Measurements from ENCODE around the gene IL1B.

The IL1B gene

DNA sequence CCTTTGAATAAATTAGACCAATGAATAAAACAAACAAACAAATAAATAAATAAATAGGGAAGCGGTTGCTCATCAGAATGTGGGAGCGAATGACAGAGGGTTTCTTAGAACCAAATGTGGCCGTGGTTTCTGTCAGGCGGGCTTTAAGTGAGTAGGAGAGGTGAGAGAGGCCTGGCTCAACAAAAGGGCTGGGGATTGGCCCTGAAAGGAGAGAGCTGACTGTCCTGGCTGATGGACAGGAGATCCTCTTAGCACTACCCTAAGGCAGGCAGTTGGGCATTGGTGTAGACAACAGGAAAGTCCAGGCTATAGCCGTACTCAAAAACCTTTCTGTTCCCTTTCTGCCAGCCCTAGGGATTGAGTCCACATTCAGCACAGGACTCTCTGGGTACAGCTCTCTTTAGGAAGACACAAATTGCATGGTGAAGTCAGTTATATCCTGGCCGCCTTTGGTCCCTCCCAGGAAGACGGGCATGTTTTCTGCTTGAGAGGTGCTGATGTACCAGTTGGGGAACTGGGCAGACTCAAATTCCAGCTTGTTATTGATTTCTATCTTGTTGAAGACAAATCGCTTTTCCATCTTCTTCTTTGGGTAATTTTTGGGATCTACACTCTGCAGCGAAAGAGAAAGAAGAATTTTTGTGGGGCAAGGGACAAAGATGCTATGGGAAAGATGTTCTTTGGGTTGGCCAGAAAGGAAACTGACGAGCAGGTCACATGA is 6.5 kb downstream of the IL1B start:
- TF ChIP-seq FOXP2 (optimal IDR thresholded peaks at IDR 0.05; ENCODE audit: borderline replicate concordance, extremely low read depth, extremely low read length, insufficient read depth) = no peak
- TF ChIP-seq TAF1 (IDR thresholded peaks at IDR 0.05; ENCODE audit: borderline replicate concordance, insufficient read depth, low read length) = no peak
- TF ChIP-seq, protein P1, sequence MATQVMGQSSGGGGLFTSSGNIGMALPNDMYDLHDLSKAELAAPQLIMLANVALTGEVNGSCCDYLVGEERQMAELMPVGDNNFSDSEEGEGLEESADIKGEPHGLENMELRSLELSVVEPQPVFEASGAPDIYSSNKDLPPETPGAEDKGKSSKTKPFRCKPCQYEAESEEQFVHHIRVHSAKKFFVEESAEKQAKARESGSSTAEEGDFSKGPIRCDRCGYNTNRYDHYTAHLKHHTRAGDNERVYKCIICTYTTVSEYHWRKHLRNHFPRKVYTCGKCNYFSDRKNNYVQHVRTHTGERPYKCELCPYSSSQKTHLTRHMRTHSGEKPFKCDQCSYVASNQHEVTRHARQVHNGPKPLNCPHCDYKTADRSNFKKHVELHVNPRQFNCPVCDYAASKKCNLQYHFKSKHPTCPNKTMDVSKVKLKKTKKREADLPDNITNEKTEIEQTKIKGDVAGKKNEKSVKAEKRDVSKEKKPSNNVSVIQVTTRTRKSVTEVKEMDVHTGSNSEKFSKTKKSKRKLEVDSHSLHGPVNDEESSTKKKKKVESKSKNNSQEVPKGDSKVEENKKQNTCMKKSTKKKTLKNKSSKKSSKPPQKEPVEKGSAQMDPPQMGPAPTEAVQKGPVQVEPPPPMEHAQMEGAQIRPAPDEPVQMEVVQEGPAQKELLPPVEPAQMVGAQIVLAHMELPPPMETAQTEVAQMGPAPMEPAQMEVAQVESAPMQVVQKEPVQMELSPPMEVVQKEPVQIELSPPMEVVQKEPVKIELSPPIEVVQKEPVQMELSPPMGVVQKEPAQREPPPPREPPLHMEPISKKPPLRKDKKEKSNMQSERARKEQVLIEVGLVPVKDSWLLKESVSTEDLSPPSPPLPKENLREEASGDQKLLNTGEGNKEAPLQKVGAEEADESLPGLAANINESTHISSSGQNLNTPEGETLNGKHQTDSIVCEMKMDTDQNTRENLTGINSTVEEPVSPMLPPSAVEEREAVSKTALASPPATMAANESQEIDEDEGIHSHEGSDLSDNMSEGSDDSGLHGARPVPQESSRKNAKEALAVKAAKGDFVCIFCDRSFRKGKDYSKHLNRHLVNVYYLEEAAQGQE (IDR thresholded peaks at IDR 0.05; ENCODE audit: insufficient read depth in 1 of 2, low read depth in 2 of 2, low read length in 2 of 2) = no peak
- TF ChIP-seq SIN3A (IDR thresholded peaks at IDR 0.05; ENCODE audit: borderline replicate concordance, insufficient read depth, low read length) = no peak
- no peak for TF ChIP-seq POLR2AphosphoS5 (IDR thresholded peaks at IDR 0.05; ENCODE audit: low read depth, low read length)

DNA sequence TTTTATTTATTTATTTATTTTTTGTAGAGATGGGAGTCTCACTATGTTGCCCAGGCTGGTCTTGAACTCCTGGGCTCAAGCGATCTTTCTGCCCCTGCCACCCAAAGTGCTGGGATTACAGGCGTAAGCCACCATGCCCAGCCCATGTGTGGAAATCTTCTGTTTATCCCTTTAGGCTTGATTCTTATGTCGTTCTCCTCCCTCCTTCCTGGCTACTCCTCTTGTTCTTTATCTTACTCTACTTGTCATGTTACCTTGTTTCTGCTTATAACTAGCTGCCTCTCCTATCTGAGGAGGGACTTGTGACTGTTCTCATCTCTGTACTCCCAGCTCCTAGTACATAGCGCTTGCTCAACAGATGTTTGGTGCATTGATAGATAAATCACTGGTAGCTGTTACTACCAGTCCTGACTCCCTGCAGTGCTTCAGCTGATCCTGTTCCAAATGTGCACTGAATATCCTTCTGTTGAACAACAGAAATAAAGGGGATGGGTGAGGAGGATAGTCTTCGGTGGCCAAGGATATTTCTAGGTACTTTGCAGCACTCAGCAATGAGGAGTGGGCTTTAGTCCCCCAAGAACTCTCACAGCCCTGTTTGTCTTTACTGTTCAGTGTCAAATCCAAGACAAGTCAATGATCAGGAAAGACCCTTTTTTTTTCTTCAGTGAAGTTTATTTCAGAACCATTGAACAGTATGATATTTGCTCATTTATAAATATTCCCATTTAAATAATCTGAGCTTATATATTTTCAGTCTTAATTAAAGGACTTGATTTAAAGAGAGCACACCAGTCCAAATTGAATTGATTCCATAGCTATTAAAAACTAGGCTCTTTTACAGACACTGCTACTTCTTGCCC is 7.2 kb downstream of the IL1B start:
- TF ChIP-seq FOXP2 (optimal IDR thresholded peaks at IDR 0.05; ENCODE audit: borderline replicate concordance, extremely low read depth, extremely low read length, insufficient read depth) = no peak
- TF ChIP-seq POLR2AphosphoS5 (IDR thresholded peaks at IDR 0.05; ENCODE audit: low read depth, low read length) = no peak
- no peak for TF ChIP-seq TAF1 (IDR thresholded peaks at IDR 0.05; ENCODE audit: borderline replicate concordance, insufficient read depth, low read length)
- no peak for TF ChIP-seq SIN3A (IDR thresholded peaks at IDR 0.05; ENCODE audit: borderline replicate concordance, insufficient read depth, low read length)
- TF ChIP-seq, protein P1 (IDR thresholded peaks at IDR 0.05; ENCODE audit: insufficient read depth in 1 of 2, low read depth in 2 of 2, low read length in 2 of 2) = no peak

DNA sequence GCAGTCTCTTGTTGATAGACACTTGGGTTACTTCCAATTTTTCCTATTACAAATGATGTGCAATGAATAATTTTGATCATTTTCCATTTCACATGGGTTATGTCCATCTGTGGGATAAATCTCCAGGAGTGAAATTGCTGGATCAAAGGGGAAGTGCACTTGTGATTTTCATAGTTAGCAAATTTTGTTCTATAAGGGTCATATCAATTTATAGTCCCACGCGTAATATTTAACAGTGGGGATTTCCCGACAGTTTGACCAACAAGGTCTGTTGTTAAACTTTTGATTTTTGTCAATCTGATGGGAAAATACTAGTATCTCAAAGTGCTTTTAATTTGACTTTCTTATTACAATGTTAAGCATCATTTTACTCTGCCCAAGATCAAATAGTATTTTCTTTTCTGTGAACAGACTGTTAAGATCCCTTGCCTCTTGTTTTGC is 8.3 kb downstream of the IL1B start:
- TF ChIP-seq SIN3A (IDR thresholded peaks at IDR 0.05; ENCODE audit: borderline replicate concordance, insufficient read depth, low read length) = no peak
- TF ChIP-seq FOXP2 (optimal IDR thresholded peaks at IDR 0.05; ENCODE audit: borderline replicate concordance, extremely low read depth, extremely low read length, insufficient read depth) = no peak

DNA sequence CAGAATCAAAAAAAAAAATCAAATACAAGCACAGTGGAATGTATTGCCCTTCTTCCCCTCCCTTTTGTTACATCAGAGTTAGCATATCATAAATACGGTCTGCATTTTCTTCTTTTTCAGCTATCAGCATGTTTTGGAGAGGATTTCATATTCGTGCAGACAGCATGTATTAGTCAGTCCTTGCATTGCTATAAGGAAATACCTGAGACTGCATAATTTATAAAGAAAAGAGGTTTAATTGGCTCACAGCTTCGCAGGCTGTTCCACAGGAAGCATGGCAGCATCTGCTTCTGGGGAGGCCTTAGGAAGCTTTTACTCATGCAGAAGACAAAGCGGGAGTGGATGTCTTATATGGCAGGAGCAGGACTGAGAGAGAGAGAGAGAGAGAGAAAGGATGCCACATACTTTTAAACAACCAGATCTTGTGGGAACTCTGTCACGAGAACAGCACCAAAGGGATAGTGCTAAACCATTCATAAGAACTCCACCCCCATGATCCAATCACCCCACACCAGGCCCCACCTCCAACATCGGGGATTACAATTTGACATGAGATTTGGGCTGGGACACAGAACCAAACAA is 8.9 kb downstream of the IL1B start:
- TF ChIP-seq SIN3A (IDR thresholded peaks at IDR 0.05; ENCODE audit: borderline replicate concordance, insufficient read depth, low read length) (no peak), TAF1 (IDR thresholded peaks at IDR 0.05; ENCODE audit: borderline replicate concordance, insufficient read depth, low read length) (no peak), POLR2AphosphoS5 (IDR thresholded peaks at IDR 0.05; ENCODE audit: low read depth, low read length) (no peak), FOXP2 (optimal IDR thresholded peaks at IDR 0.05; ENCODE audit: borderline replicate concordance, extremely low read depth, extremely low read length, insufficient read depth) (no peak)
- TF ChIP-seq, protein P1 (IDR thresholded peaks at IDR 0.05; ENCODE audit: insufficient read depth in 1 of 2, low read depth in 2 of 2, low read length in 2 of 2) = no peak

DNA sequence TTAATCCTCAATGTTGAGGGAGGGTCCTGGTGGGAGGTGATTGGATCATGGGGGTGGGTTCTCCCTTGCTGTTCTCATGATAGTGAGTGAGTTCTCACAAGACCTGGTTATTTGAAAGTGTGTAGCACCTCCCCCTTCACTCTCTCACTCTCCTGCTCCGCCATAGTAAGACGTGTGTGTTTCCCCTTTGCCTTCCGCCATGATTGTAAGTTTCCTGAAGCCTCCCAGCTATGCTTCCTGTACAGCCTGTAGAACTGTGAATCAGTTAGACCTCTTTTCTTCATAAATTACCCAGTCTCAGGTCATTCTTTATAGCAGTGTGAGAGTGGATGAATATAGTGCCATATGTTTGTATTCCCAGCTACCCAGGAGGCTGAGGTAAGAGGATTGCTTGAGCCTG is 9.6 kb downstream of the IL1B start:
- TF ChIP-seq SIN3A (IDR thresholded peaks at IDR 0.05; ENCODE audit: borderline replicate concordance, insufficient read depth, low read length) (no peak), TAF1 (IDR thresholded peaks at IDR 0.05; ENCODE audit: borderline replicate concordance, insufficient read depth, low read length) (no peak)
- TF ChIP-seq, protein P1 (IDR thresholded peaks at IDR 0.05; ENCODE audit: insufficient read depth in 1 of 2, low read depth in 2 of 2, low read length in 2 of 2) = no peak
